ENCODE data around the gene IGF2R. TPM values are rescaled to one million over a fixed set of nuclear protein-coding genes. Genes with fewer than 3 reads are reported as not detected.
"Not testable (repeated sequence)": the region's sequence is repeated elsewhere in the genome, so short reads cannot be mapped to it uniquely, and the experiment has no call there.

IGF2R gene
- polyA plus RNA-seq, 3 donors = 13.8 to 30.6 (median 14.2) TPM

DNA sequence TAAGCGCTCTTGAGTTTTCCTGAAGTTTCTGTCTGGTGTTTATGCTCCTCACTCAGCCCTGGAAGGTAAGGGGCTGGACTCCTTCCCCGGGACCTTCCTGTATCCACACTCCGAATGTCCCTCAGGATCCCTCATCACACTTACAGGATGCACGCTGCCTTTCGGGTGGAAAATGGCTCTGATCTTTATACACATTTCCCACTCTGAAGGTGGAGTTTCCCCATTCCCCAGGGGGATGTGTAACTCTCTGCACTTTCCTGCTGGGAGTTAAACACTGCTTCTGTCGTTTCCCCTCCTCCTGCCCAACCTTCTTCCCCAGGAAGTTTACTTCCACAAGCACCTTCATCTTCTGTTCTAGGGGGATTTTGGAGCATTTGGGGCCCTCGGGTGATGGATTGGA, 17.1 kb upstream of the IGF2R start:
- H3K27ac ChIP-seq (ENCODE audit: low read depth, low read length) = no peak overlapping the region
- WGBS, 3 donors = 49 to 72% (median 59%) methylated on average over 7 of the region's 7 CpGs

DNA sequence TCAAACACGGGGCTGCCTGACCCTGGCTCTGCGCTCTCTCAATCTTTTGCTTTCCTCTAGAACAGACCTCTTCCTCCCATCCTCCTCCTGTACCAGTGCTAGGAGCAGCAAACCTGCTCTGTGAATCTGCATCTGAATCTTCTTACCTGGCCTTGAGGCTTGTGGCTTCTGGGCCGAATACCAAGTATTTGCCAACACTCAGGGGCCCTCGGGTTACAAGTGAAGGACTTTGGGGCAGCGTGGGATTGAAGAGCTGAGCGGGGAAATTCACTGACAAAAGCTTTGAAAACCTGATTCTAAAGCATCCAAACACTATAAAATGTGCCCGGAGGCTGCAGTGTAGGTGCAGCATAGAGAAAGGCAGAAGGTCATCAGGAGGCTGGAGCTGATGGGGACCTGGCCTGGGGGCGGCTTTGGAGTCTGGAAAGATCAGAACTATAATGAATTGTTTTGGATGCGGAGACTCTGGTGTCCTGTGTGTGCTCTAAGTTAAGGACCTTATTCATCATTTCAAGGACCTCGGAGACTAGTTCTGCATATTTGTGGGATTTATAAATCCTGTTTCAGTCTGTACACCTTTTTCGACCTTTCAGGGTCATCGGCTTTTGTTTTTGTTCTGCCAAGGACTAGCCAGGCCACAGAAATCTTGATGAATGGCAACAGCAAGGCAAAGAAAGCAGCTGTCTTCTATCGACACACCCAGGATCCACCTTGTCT, 16.4 kb upstream of the IGF2R start:
- H3K27ac ChIP-seq (ENCODE audit: low read depth, low read length) = no peak overlapping the region
- 63 to 74% (median 74%) methylated on average over 13 of the region's 13 CpGs for WGBS, 3 donors

DNA sequence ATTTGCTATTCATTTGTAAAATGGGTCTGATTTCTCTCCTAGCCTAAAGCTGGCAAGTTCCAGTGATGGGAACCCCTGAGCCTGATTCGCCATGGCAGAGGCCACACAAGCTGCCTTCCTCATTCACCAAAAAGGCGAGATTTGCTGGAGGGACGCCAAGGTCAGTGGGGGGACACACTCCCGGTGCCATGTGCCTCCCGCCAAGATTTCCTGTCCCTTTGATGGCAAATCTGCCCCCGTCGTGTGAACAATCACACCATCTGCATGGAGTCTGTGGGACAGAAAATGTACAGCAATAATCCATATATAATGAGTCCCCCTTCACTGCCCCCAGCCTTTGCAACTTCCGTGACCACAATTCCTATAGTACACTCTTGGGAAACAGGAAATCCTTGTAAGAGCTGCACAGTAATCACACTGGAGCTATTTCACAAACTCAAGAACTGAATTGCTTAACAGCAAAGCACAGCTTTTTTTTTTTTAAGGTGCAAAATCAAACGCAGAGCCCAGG, 15.7 kb upstream of the IGF2R start:
- no peak overlapping the region for H3K27ac ChIP-seq (ENCODE audit: low read depth, low read length)
- 18 to 37% (median 19%) methylated on average over 9 of the region's 9 CpGs for whole genome bisulfite sequencing, 3 donors

DNA sequence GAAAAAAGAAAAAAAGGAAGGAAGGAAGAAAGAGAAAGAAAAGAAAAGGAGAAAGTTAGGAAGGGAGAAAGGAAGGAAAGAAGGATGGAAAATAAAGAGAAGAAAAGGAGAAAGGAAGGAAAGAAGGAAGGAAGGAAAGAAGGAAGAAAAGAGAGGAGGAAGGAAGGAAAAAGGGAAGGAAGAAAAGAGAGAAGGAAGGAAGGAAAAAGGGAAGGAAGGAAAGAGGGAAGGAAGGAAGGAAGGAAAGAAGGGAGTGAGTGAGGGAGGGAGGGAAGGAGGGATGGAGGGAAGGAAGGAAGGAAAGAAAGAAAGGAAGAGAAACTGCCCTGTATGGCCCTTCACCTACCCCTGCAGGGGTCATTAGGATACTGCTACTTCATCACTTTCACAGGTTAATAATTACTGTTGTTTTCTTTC, 12.9 kb upstream of the IGF2R start:
- H3K27ac ChIP-seq (ENCODE audit: low read depth, low read length) = no peak overlapping the region

DNA sequence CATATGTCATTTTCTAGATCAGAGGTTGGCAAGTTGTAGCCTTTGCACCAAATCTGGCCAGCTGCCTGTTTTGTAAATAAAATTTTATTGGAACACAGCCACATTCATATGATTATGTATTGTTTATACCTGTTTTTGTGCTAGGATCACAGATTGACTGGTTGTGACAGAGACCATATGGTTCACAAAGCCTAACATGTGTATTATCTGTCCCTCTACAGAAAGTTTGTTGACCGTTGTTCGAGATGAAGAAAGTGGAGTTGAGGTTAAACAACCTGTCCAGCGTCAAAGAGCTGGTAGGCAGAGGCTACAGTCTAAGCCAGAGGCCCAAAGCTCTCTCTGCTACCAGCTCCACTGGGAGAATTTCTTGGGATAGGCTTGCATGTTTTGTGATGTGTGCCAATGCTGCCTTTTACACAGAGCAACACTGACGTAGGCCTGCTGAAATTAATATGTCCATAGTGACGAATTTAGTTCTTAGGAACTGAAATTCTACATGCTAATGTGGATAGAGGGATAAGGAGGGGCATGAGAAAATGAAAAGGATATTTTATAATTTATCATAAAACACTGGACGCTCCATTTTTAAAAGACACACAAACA, 11.7 kb upstream of the IGF2R start:
- H3K27ac ChIP-seq (ENCODE audit: low read depth, low read length) = no peak overlapping the region
- 85 to 91% (median 89%) methylated on average over 6 of the region's 6 CpGs for WGBS, 3 donors

DNA sequence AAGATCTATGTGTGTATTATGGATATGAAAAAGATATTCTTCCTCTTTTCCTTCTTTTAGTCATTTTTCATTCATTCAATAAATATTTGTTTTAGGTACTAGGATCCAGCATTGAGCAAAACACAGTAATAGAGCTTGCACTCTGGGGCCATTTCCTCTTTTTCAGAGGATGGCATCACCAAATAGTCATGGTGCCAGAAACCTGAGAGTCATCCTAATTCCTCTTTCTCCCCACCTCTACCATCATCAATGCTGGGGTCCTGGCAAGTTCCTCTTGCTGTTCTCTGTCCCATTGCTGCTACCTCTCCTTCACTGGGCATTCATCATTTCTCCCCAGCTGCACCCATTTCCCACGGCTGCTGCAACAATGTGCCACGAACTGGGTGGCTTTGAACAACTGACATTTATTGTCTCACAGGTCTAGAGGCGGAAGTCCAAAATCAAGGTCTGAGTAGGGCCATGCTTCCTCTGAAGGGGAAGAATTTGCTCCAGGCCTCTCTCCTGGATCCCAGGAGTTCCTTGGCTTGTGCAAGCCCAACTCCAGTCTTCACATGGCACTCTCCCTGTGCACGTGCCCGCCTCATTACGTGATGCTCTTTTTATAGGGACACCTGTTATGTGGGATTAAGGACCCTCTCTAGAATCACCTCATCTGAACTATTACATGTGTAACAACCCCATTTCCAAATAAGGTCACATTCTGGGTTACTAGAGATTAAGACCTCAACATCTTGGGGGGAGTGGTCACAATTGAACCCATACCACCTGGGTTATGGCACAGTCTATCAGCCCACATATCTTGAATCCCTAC, 9.5 kb upstream of the IGF2R start:
- WGBS, 3 donors = 84 to 91% (median 85%) methylated on average over 6 of the region's 6 CpGs
- no peak overlapping the region for H3K27ac ChIP-seq (ENCODE audit: low read depth, low read length)

DNA sequence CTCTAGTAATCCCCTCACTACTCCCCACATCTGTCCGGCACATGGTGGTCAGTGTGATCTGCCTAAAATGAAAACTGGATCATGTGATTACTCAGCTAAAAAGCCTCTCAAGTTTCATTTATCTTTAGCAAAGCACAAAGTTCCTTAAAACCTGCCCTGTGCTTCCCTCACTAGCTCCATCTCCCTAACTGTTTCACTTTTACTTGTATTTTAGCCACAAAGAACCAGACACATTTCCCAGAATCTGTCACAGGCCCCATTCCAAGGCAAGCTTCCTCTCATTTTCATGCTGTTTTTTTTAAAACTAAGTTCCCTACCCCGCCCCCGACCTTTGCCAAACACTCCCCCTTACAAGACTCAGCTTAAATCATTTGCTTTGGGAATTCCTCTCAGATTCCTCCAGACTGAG, 8.9 kb upstream of the IGF2R start:
- 37 to 69% (median 41%) methylated on average over 3 of the region's 3 CpGs for WGBS, 3 donors

DNA sequence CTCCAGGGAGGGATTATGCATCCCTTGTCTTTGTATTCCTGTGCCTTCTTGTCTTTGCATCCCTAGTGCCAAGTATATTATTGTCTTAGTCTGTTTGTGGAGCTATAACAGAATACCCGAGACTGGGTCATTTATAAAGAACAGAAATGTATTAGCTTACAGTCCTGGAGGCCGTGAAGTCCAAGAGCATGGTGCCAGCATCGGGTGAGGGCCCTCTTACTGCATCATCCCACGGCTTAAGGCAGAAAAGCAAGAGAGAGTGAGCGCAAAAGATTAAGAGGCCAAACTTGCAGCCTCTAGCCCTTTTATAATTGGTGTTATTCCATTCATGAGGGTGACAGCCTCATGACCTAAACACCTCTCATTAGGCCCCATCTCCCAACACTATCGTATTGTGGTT, 8.4 kb upstream of the IGF2R start:
- WGBS, 3 donors = 76 to 86% (median 86%) methylated on average over 6 of the region's 6 CpGs
- H3K27ac ChIP-seq (ENCODE audit: low read depth, low read length) = no peak overlapping the region

More for the DNA sequence above, 8.9 kb upstream of the IGF2R start:
- H3K27ac ChIP-seq (ENCODE audit: low read depth, low read length) = no peak overlapping the region

DNA sequence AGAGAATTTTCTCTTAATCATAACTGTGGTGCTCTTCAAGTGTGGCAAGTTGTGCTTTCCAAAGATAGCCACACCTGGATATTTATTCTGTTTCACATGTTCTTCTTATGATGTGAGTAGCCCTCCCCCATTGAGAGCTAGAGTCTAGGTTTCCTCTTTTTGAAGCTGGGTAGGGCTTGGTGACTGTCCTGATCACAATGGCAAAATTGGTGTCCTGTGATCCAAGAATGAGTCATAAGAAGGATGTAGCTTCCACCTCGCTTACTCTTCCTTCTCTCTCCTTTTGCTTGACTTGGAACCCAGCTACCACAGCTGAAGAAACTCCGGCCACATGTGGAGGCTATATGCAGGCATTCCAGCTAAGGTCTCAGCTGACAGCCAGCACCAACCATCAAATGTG, 7.4 kb upstream of the IGF2R start:
- no peak overlapping the region for H3K27ac ChIP-seq (ENCODE audit: low read depth, low read length)
- WGBS, 3 donors = 72 to 85% (median 77%) methylated on average over 2 of the region's 2 CpGs

DNA sequence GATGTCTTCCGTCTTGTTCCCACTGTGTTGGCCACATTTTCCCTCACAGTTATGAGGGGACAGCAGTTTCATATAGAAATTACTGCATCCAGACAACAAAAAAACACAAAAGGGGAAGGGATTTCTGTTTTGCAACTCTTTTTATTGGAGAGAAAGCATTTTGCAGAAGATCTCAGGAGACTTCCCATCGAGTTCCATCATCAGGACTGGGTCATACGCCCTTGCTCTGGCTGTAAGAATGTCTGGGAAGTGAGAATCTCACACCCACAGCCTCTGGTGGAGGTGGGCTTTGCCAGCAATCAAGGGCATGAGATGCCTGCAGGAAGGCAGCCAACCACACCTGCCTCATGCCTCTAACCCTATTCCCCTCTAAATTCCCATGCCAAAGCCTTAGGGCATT, 5.8 kb upstream of the IGF2R start:
- no peak overlapping the region for H3K27ac ChIP-seq (ENCODE audit: low read depth, low read length)
- WGBS, 3 donors = 61 to 70% (median 62%) methylated on average over 3 of the region's 3 CpGs

DNA sequence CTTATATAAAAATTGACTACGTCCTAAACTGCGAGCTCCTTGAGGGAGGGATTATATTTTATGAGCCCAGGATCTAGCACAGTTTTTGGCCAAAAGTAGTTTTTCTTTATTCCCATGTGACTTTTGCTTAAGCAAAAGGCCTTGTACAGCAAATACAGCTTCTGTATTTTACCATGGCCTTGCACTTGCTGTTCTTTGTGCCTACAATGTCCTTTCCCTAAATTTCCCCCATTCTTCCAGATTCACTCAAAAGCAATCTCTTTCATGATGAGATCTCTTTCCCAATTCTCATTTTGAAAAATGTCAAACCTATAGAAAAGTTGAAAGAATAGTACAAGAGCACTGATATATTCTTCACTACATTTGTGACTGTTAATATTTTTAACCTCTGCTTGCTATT, 4.8 kb upstream of the IGF2R start:
- no peak overlapping the region for H3K27ac ChIP-seq (ENCODE audit: low read depth, low read length)

DNA sequence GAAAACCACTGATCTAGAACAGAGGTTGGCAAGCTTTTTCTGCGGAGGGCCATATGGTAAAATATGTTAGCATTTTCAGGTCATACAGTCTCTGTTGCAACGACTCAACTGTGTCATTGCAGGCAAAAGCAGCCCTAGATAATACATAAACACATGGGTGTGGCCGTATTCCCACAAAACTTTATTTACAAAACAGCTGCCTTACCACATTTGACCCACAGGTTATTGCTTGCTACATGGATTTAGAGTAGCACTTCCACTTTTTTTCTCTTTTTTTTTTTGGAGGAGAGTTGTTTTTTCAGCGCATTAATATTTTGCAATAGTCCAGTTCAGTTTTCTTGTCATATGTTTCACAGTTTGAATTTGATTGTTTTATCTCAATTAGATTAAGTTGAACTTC, 2.5 kb upstream of the IGF2R start:
- 49 to 56% (median 51%) methylated on average over 4 of the region's 4 CpGs for WGBS, 3 donors
- no peak overlapping the region for H3K27ac ChIP-seq (ENCODE audit: low read depth, low read length)

More for the DNA sequence above, 4.8 kb upstream of the IGF2R start:
- WGBS, 3 donors = 91 to 95% (median 95%) methylated on average over 2 of the region's 2 CpGs

DNA sequence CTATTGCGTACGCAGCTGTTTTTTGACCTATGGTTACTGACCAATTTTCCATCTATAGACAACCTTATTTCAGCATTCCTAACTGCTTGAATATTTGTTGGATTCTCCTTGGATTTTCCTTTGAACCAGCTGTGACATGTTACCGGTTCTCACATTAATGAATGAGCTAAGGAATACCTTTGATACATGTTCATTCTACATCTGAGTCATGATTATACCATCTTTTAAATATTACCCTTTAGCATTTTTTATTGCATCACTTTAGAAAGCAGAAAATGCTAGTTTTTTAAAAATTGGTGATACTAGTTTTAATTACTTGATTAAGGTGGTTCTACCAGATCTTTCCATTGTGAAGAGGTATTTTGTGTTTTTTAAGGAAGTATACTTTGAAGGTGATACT, 1.9 kb upstream of the IGF2R start:
- H3K27ac ChIP-seq (ENCODE audit: low read depth, low read length) = no peak overlapping the region
- WGBS, 3 donors = 79 to 89% (median 84%) methylated on average over 3 of the region's 3 CpGs

DNA sequence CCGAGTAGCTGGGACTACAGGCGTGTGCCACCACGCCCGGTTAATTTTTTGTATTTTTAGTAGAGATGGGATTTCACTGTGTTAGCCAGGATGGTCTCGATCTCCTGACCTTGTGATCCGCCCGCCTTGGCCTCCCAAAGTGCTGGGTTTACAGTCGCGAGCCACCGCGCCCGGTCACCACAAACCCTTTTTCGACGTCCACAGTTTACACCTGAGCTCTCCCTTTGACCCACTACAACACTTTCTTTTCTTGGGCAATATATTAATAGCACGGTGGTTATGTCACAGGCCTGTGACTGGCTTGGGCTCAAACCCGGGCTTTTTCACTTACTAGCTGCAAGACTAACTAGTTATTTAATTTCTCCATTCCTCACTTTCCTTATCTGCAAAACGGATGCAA, 1.3 kb upstream of the IGF2R start:
- not testable (repeated sequence) for H3K27ac ChIP-seq (ENCODE audit: low read depth, low read length)
- WGBS, 3 donors = 88 to 93% (median 92%) methylated on average over 16 to 17 of the region's 17 CpGs

DNA sequence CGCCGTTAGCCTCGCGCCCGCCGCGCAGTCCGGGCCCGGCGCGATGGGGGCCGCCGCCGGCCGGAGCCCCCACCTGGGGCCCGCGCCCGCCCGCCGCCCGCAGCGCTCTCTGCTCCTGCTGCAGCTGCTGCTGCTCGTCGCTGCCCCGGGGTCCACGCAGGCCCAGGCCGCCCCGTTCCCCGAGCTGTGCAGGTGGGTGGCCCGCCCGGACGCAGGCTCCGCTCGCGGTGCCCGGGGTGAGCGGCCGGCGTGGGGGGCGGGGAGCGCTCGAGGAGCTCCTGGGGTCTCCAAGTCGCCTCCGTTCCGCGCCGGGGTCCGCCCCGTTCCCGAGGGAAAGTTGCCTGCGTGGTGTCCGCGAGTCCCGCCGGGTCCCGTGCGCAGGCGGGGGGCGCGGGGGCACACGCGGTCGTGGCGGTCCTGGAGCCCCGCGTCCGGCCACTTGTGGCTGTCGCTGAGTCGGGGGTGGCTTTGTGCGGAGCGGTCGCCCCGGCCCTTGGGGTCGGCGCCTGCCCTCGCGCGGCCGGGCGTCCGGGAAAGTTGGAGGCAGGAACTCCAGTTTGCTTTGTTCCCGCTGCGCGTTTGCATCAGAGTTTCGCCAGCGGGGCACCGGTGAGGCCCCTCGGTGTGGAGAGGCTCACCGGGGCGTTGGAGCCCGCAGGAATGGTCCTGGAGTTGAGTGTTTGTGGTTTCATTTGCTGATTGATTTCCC, 476 bp downstream of the IGF2R start:
- WGBS, 3 donors = 0% methylated on average over 77 to 85 of the region's 91 CpGs
- peak overlapping the region; percentile 60 for H3K27ac ChIP-seq (ENCODE audit: low read depth, low read length)

DNA sequence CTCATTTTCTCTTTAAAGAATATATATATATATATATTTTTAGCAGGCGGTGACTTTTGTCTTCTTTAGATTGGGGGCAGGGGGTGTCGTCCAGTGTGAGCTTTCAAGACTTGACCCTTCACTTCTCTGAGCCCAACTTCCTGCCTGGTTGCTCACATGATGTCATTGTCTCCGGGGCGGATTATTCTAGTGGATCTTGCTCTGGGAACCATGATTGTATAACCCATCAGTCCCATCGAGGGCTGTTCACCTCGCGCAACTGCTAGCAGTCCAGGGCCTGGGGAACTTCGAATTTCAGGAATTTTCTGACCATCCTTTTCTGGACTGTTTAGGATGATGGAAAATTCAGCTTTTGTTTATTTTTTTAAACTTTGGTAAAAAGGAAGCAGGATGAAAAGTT, 1.0 kb downstream of the IGF2R start:
- WGBS, 3 donors = 7 to 13% (median 8%) methylated on average over 8 of the region's 8 CpGs
- peak overlapping the region; percentile 35 for H3K27ac ChIP-seq (ENCODE audit: low read depth, low read length)

DNA sequence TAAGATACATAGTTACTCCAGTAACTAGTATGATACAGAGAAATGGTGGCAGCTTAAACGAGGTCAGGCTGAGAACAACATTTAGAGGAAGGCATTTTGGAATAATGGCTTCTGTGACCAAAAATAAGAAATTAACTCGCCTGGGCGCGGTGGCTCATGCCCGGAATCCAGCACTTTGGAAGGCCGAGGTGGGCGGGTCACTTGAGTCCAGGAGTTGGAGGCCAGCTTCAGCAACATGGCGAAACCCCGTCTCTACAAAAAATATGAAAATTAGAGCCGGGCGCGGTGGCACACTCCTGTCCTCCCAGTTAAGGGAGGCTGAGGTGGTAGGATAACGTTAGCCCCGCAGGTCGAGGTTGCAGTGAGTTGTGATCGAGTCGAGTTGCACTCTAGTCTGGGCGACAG, 1.8 kb downstream of the IGF2R start:
- 92 to 95% (median 93%) methylated on average over 18 of the region's 18 CpGs for WGBS, 3 donors

DNA sequence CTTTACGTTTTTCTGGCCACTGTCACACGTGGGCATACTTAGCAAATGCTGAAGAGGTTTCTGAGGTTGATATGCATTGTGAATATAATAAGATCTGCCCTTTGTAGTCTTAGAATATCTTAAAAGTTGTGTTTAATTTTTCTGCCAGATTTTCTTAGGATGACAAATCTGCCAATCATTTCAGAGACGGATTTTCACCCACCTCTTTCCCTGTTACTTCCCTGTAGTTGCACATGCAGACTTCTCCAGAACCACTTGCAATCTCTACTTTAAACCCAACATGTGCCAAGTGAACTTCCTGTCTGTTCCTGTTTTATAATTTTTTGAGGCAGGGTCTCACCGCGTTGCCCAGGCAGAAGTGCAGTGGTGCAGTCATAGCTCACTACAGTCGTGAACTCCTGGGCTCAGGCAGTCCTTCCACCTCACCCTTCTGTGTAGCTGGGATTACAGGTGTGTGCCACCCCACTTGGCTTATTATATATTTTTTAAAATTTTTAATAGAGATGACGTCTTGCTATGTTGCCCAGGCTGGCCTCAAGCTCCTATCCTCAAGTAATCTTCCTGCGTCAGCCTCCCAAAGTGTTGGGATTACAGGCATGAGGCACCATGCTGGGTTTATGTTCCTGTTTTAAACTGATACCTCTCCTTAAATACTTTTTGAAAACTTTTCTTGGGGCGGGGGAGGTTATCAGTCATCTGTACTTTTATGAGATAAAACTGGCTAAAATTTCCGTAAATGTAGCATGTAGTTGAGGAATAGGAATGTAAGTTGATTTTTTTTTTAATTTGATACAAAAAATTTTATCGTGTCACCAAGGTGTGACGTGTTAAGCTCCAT, 2.7 kb downstream of the IGF2R start:
- 86 to 91% (median 90%) methylated on average over 12 of the region's 12 CpGs for WGBS, 3 donors

More for the DNA sequence above, 1.8 kb downstream of the IGF2R start:
- H3K27ac ChIP-seq (ENCODE audit: low read depth, low read length) = no peak overlapping the region

More for the DNA sequence above, 2.7 kb downstream of the IGF2R start:
- H3K27ac ChIP-seq (ENCODE audit: low read depth, low read length) = no peak overlapping the region
